SK-N-SH treated with all-trans-retinoic acid at 6 μM for 48 hours (cell line): ENCODE data around the gene GON4L.

ENCODE experiments used
- CREB5 ChIP-seq: fragments of 250-450 bp; sonication (Bioruptor Pico); IDR thresholded peaks from 2 replicates; pipeline ENCODE4 v1.5.1; 2020; ENCODE audit warnings: low read depth, mild to moderate bottlenecking, moderate library complexity
- CSRNP3 ChIP-seq: fragments of 250-450 bp; sonication (Bioruptor Pico); IDR thresholded peaks from 2 replicates; pipeline ENCODE4 v1.5.1; 2021; ENCODE audit warnings: mild to moderate bottlenecking, moderate library complexity
- OSR1 ChIP-seq: fragments of 250-450 bp; sonication (Bioruptor Pico); IDR thresholded peaks from 2 replicates; pipeline ENCODE4 v1.8.0; 2022; ENCODE audit warnings: moderate library complexity, mild to moderate bottlenecking, inconsistent platforms
- PPARA ChIP-seq: fragments of 250-450 bp; sonication (Bioruptor Pico); IDR thresholded peaks from 2 replicates; pipeline ENCODE4 v1.5.0; 2020; ENCODE audit warnings: mild to moderate bottlenecking, borderline replicate concordance
- RARB ChIP-seq: fragments of 250-450 bp; sonication (Bioruptor Pico); IDR thresholded peaks from 2 replicates; pipeline ENCODE4 v1.8.0; 2021; ENCODE audit warnings: mild to moderate bottlenecking, moderate library complexity
- TCF4 ChIP-seq: fragments of 250-450 bp; sonication (Bioruptor Pico); IDR thresholded peaks from 2 replicates; pipeline ENCODE4 v1.8.0; 2021; ENCODE audit warnings: mild to moderate bottlenecking, moderate library complexity, borderline replicate concordance
- TOX ChIP-seq: fragments of 250-450 bp; sonication (Bioruptor Pico); IDR thresholded peaks from 2 replicates; pipeline ENCODE4 v1.8.0; 2021; ENCODE audit warnings: mild to moderate bottlenecking, moderate library complexity, borderline replicate concordance
- ZFP3 ChIP-seq: fragments of 250-450 bp; sonication (Bioruptor Pico); IDR thresholded peaks from 2 replicates; pipeline ENCODE4 v1.5.0; 2020; ENCODE audit warnings: mild to moderate bottlenecking, moderate library complexity
- ZFP30 ChIP-seq: fragments of 450-650 bp; formaldehyde crosslinking; IDR thresholded peaks from 2 replicates; pipeline ENCODE4 v1.5.0; 2022; ENCODE audit warnings: mild to moderate bottlenecking, moderate library complexity
- ZNF565 ChIP-seq: fragments of 450-650 bp; formaldehyde crosslinking; conservative IDR thresholded peaks from 2 replicates; pipeline ENCODE4 v1.5.0; 2020; ENCODE audit warnings: low read depth, mild to moderate bottlenecking, moderate library complexity
- TF ChIP-seq, protein P1 (sequence below): fragments of 250-450 bp; sonication (Bioruptor Pico); IDR thresholded peaks from 2 replicates; pipeline ENCODE4 v1.8.0; 2020; ENCODE audit warnings: mild to moderate bottlenecking, moderate library complexity, borderline replicate concordance

DNA sequence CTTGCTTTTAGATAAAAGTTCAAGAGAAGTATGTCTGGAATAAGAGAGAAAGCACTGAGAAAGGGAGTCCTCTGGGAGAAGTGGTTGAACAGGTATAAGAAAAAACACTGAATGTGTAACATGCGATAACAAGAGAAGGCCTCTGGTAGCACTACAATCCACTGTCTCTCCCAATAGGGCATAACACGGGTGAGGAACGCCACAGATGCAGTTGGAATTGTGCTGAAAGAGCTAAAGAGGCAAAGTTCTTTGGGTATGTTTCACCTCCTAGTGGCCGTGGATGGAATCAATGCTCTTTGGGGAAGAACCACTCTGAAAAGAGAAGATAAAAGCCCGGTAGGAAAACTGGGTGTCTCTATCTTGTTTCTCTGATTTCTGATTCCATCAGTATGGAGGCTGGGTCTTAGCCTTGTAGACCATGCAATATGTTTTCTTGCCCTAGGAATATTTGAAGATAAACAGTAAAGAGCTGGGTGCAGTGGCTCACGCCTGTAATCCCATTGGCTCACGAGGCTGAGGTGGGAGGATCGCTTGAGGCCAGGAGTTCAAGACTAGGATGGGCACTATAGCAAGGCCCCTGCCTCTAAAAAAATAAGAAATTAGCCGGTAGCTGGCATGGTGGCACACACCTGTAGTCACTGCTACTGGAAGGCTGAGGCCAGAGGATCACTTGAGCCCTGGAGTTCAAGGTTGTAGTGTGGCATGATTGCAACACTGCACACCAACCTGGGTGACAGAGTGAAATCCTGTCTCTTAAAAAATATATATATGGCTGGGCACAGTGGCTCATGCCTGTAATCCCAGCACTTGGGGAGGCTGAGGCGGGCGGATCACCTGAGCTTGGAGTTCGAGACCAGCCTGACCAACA lies 127.7 kb downstream of the GON4L start:
- no peak for TF ChIP-seq CREB5
- no peak for TF ChIP-seq OSR1 (CRISPR knock-in tag)
- TF ChIP-seq, protein P1, sequence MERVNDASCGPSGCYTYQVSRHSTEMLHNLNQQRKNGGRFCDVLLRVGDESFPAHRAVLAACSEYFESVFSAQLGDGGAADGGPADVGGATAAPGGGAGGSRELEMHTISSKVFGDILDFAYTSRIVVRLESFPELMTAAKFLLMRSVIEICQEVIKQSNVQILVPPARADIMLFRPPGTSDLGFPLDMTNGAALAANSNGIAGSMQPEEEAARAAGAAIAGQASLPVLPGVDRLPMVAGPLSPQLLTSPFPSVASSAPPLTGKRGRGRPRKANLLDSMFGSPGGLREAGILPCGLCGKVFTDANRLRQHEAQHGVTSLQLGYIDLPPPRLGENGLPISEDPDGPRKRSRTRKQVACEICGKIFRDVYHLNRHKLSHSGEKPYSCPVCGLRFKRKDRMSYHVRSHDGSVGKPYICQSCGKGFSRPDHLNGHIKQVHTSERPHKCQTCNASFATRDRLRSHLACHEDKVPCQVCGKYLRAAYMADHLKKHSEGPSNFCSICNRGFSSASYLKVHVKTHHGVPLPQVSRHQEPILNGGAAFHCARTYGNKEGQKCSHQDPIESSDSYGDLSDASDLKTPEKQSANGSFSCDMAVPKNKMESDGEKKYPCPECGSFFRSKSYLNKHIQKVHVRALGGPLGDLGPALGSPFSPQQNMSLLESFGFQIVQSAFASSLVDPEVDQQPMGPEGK (CRISPR knock-in tag): no peak
- no peak for TF ChIP-seq ZFP30 (CRISPR knock-in tag)
- no peak for TF ChIP-seq RARB (CRISPR knock-in tag)
- no peak for TF ChIP-seq CSRNP3 (CRISPR knock-in tag)
- TF ChIP-seq ZFP3 (CRISPR knock-in tag): no peak
- no peak for TF ChIP-seq PPARA (CRISPR knock-in tag)
- TF ChIP-seq ZNF565 (CRISPR knock-in tag): no peak
- TF ChIP-seq TCF4: no peak
- no peak for TF ChIP-seq TOX
